Rectal smooth muscle tissue (tissue), 1 donor: ENCODE measurements around the gene FAM107B.
"Not testable (repeated sequence)": the region's sequence is repeated elsewhere in the genome, so short reads cannot be mapped to it uniquely, and the experiment has no call there.

Source experiments
- H3K27ac ChIP-seq: one replicate; pipeline ENCODE4 v1.7.0; 2013; ENCODE audit warnings: low read depth, low read length, inconsistent platforms
- H3K27me3 ChIP-seq: one replicate; pipeline ENCODE4 v1.7.0; 2013; ENCODE audit warnings: low read length; ENCODE audit not compliant: control insufficient read depth, insufficient read depth
- H3K36me3 ChIP-seq: one replicate; pipeline ENCODE4 v1.7.0; 2013; ENCODE audit warnings: low read length; ENCODE audit not compliant: control insufficient read depth, insufficient read depth
- H3K4me1 ChIP-seq: one replicate; pipeline ENCODE4 v1.7.0; 2013; ENCODE audit warnings: low read length; ENCODE audit not compliant: control insufficient read depth, insufficient read depth
- H3K4me3 ChIP-seq: one replicate; pipeline ENCODE4 v1.7.0; 2013; ENCODE audit warnings: low read length
- H3K9ac ChIP-seq: one replicate; pipeline ENCODE4 v1.7.0; 2013; ENCODE audit warnings: low read length

The FAM107B gene

GRCh38 chr10:14697281-14697680 lies 77.4 kb downstream of the FAM107B start:
- peaks cover 3% of the 10 kb centered on the region for H3K4me1 ChIP-seq
- H3K27me3 ChIP-seq = no peaks in the 10 kb centered on the region
- no peak overlapping the region for H3K9ac ChIP-seq
- peak overlapping the region; percentile 67 for H3K27ac ChIP-seq
- no peak overlapping the region for H3K4me3 ChIP-seq
- H3K36me3 ChIP-seq = no peaks in the 10 kb centered on the region

GRCh38 chr10:14696821-14697220 lies 77.9 kb downstream of the FAM107B start:
- Histone ChIP-seq H3K4me3 (no peak overlapping the region), H3K36me3 (no peaks in the 10 kb centered on the region), H3K4me1 (peaks cover 3% of the 10 kb centered on the region), H3K9ac (no peak overlapping the region), H3K27ac (peak overlapping the region; percentile 67), H3K27me3 (no peaks in the 10 kb centered on the region)

- no peaks in the 10 kb centered on the region for H3K27me3 ChIP-seq
- no peak overlapping the region for H3K4me3 ChIP-seq
- peaks cover 3% of the 10 kb centered on the region for H3K4me1 ChIP-seq
- H3K27ac ChIP-seq = no peak overlapping the region
- H3K9ac ChIP-seq = no peak overlapping the region
- no peaks in the 10 kb centered on the region for H3K36me3 ChIP-seq
These were observed 78.7 kb downstream of the FAM107B start for GRCh38 chr10:14695847-14696480.

- Histone ChIP-seq H3K4me1 (peaks cover 3% of the 10 kb centered on the region), H3K36me3 (no peaks in the 10 kb centered on the region), H3K27ac (no peak overlapping the region), H3K27me3 (no peaks in the 10 kb centered on the region), H3K4me3 (no peak overlapping the region), H3K9ac (no peak overlapping the region)
These were observed 80.8 kb downstream of the FAM107B start for GRCh38 chr10:14693891-14694290.

- Histone ChIP-seq H3K36me3 (no peaks in the 10 kb centered on the region), H3K27ac (no peak overlapping the region), H3K9ac (no peak overlapping the region), H3K4me1 (peaks cover 3% of the 10 kb centered on the region), H3K4me3 (no peak overlapping the region), H3K27me3 (no peaks in the 10 kb centered on the region)
These were observed 82.2 kb downstream of the FAM107B start for GRCh38 chr10:14692344-14693076.

DNA sequence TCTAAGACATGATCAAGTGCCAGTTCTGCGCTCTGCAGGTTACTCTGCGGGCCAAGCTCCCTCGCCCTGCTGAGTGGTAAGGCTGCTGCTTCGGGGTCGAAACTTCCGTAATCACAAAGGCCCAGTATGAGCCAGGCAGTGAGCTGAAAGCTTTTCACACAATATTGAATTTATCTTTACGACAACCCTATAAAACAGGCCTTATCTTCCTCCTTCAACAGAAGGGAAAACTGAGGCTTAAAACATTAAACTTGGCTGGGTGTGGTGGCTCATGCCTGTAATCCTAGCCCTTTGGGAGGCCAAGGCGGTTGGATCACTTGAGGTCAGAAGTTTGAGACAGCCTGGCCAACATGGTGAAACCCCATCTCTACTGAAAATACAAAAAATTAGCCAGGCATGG lies 83.3 kb downstream of the FAM107B start:
- H3K4me3 ChIP-seq = no peak overlapping the region
- no peaks in the 10 kb centered on the region for H3K36me3 ChIP-seq
- no peaks in the 10 kb centered on the region for H3K4me1 ChIP-seq
- H3K27ac ChIP-seq = no peak overlapping the region
- no peaks in the 10 kb centered on the region for H3K27me3 ChIP-seq
- H3K9ac ChIP-seq = no peak overlapping the region

- H3K4me1 ChIP-seq = no peaks in the 10 kb centered on the region
- H3K27me3 ChIP-seq = no peaks in the 10 kb centered on the region
- H3K9ac ChIP-seq = no peak overlapping the region
- H3K36me3 ChIP-seq = no peaks in the 10 kb centered on the region
- H3K27ac ChIP-seq = no peak overlapping the region
- no peak overlapping the region for H3K4me3 ChIP-seq
These were observed 86.1 kb downstream of the FAM107B start for GRCh38 chr10:14688606-14689005.

DNA sequence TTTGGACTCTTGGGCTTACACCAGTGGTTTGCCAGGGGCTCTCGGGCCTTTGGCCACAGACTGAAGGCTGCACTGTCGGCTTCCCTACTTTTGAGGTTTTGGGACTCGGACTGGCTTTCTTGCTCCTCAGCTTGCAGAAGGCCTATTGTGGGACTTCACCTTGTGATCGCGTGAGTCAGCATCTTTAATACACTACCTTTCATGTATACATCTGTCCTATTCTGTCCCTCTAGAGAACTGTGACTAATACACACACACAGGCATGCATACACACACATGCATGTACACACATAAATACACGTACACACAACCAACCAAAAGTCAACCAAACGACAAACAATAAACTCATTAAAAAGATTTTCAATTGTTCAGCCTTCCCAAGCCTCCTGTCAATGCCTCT lies 86.5 kb downstream of the FAM107B start:
- not testable (repeated sequence) for H3K4me3 ChIP-seq, H3K27me3 ChIP-seq, H3K27ac ChIP-seq

DNA sequence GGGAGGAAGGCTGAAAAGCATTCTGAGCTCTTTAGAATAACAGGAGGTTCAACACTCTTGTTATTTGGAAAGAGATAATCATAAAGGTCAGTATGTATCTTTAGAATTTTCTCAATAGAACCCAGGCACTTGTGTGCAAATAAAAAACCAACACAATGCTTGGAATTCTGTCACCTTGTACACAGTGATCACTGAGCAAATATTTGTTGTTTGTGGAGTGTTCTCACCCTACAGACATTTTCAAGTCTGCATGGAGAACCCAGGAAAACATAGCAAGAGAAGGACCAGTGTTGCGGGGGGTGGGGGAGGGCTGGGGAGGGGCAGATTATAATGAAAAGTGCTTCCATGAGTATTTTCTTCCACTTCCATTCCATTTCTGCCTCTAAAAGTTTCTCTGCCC lies 87.4 kb downstream of the FAM107B start:
- no peaks in the 10 kb centered on the region for H3K36me3 ChIP-seq
- no peak overlapping the region for H3K4me3 ChIP-seq
- no peak overlapping the region for H3K27ac ChIP-seq
- no peaks in the 10 kb centered on the region for H3K4me1 ChIP-seq
- H3K9ac ChIP-seq = no peak overlapping the region
- H3K27me3 ChIP-seq = no peaks in the 10 kb centered on the region

More for the DNA sequence above, 86.5 kb downstream of the FAM107B start:
- not testable (repeated sequence) for H3K9ac ChIP-seq, H3K4me1 ChIP-seq, H3K36me3 ChIP-seq

DNA sequence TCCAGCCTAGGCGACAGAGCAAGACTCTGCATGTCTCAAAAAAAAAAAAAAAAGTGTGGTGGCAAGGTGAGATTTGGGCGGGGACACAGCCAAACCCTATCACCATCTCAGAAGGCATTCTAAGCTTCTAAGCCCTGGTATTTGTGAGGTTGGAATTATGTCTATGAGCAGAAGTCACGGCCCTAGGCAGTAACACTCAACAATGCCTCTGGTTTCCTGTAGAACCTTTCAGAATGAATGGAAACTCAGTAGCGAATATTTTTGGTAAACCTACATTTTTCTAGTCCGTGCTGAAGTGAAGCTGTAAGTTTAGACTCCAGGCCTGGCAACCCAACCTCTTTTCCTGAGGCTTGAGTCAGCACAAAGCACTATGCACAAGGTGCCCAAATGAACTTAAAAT lies 88.3 kb downstream of the FAM107B start:
- Histone ChIP-seq H3K27ac (no peak overlapping the region), H3K36me3 (no peaks in the 10 kb centered on the region), H3K4me3 (no peak overlapping the region), H3K27me3 (no peaks in the 10 kb centered on the region), H3K9ac (no peak overlapping the region), H3K4me1 (no peaks in the 10 kb centered on the region)

DNA sequence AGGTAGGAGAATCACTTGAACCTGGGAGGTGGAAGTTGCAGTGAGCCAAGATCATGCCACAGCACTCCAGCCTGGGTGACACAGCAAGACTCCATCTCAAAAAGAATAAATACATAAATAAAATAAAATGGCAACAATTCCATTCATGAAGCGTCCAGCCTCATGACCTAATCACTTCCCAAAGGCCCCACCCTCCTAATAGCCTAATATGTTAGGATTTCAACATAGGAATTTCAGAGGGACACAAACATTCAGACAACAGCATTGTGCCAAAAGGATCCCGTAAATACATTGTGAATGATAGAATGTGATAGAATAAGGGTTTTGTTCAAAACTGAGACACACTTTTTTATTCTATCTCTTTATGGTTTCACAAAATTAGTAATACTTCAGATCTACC lies 90.3 kb downstream of the FAM107B start:
- Histone ChIP-seq H3K4me3 (no peak overlapping the region), H3K27me3 (no peaks in the 10 kb centered on the region), H3K36me3 (no peaks in the 10 kb centered on the region), H3K27ac (no peak overlapping the region), H3K4me1 (no peaks in the 10 kb centered on the region), H3K9ac (no peak overlapping the region)

- H3K27ac ChIP-seq = no peak overlapping the region
- H3K4me3 ChIP-seq = no peak overlapping the region
- H3K4me1 ChIP-seq = no peaks in the 10 kb centered on the region
- no peak overlapping the region for H3K9ac ChIP-seq
- no peaks in the 10 kb centered on the region for H3K36me3 ChIP-seq
- H3K27me3 ChIP-seq = no peaks in the 10 kb centered on the region
These were observed 91.4 kb downstream of the FAM107B start for GRCh38 chr10:14683256-14683655.

GRCh38 chr10:14681802-14682201 lies 92.9 kb downstream of the FAM107B start:
- Histone ChIP-seq H3K27ac (no peak overlapping the region), H3K9ac (no peak overlapping the region), H3K36me3 (no peaks in the 10 kb centered on the region), H3K4me3 (no peak overlapping the region), H3K4me1 (no peaks in the 10 kb centered on the region), H3K27me3 (no peaks in the 10 kb centered on the region)
